Measurements from ENCODE around the gene PPP4R2. TPM values are rescaled to one million over a fixed set of nuclear protein-coding genes. Genes with fewer than 3 reads are reported as not detected.

Gene PPP4R2
- total and polyA plus RNA-seq, 2 of the 8 experiments (the other 6 are each of a cell fraction or from before 2014, with no cell fraction given): 11.5 to 89.9 TPM

DNA sequence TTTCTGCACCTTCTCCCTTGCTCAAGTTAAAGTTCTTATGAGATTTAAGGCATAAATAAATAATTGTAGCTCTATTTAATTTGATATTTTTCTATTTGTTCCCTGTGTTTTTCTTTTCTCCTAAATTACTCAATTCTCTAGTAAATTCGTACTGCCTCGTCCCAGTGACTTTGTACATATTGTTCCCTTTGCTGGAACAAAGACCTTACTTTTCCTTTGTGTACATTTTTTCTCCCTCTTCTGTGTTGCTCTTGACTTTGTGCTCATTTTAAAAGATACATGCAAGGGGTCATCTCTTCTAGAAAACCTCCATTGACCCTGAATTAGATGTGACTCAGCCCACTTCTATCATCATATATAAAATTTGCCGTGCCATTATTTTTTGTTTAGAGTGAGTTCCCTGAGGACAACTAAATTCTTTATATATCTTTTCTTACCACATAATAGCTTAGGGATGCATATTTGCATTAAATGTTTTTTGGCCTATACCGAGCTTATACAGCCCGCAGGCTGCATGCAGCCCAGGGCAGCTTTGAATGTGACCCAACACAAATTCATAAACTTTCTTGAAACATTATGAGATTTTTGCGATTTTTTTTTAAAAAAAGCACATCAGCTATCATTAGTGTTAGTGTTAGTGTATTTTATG, 29.6 kb downstream of the PPP4R2 start:
- Histone ChIP-seq H2BK120ac (replicated peaks; ENCODE audit: low read depth, low read length) (no peak overlapping the region), H2AK5ac (ENCODE audit: low read depth, low read length) (no peak overlapping the region), H4K91ac (replicated peaks; ENCODE audit: insufficient read length, low read length) (no peak overlapping the region), H2BK5ac (ENCODE audit: low read depth, low read length) (no peak overlapping the region), H3K14ac (ENCODE audit: insufficient read length) (no peak overlapping the region), H4K5ac (ENCODE audit: insufficient read length, low read depth, low read length) (no peak overlapping the region), H3K18ac (ENCODE audit: extremely low read depth, low read length) (no peak overlapping the region), H3K27ac (ENCODE audit: low read depth, low read length) (no peak overlapping the region), H3K56ac (replicated peaks; ENCODE audit: insufficient read length, low read depth, low read length) (no peak overlapping the region), H4K8ac (ENCODE audit: extremely low read depth, insufficient read depth, low read length) (no peak overlapping the region), H4K20me1 (replicated peaks in 1 of 2; ENCODE audit: control insufficient read depth in 1 of 2, insufficient read depth in 2 of 2, low read length in 2 of 2) (peaks cover 13 to 16% of the 10 kb centered on the region in 2 experiments), H3K4me2 (ENCODE audit: insufficient read depth in 1 of 2, low read depth in 2 of 2, low read length in 2 of 2) (no peak overlapping the region), H3K4me1 (replicated peaks in 1 of 4; ENCODE audit: control insufficient read depth in 3 of 4, insufficient read depth in 4 of 4, low read length in 3 of 4) (peaks cover 0 to 9% (median 6%) of the 10 kb centered on the region in 4 experiments; a peak in 6 of 7 replicates), H3K79me2 (ENCODE audit: control insufficient read depth in 1 of 2, insufficient read depth in 2 of 2, low read length in 2 of 2) (peaks cover 39 to 100% of the 10 kb centered on the region in 2 experiments), H3K4ac (replicated peaks; ENCODE audit: insufficient read length, low read depth, low read length) (no peak overlapping the region), H2BK15ac (ENCODE audit: low read length) (no peak overlapping the region), H2BK12ac (ENCODE audit: low read depth, low read length) (no peak overlapping the region), H3K79me1 (ENCODE audit: low read depth, low read length) (peaks cover 6% of the 10 kb centered on the region; the same call in 1 of the 2 replicates), H3K9ac (replicated peaks in 1 of 4; ENCODE audit: extremely low read depth in 1 of 4, low read depth in 3 of 4, low read length in 3 of 4) (no peak overlapping the region), H2BK20ac (ENCODE audit: low read length) (no peak overlapping the region), H2AFZ (ENCODE audit: low read length) (no peak overlapping the region), H3K23ac (ENCODE audit: insufficient read length) (no peak overlapping the region), H3K4me3 (ENCODE audit: extremely low read depth in 1 of 4, insufficient read depth in 2 of 4, low read depth in 3 of 4, low read length in 4 of 4) (no peak overlapping the region), H3K23me2 (ENCODE audit: low read depth, low read length) (no peaks in the 10 kb centered on the region; the same call in 1 of the 2 replicates), H3K9me3 (ENCODE audit: insufficient read depth in 2 of 2, low read depth in 1 of 2, low read length in 1 of 2) (no peaks in the 10 kb centered on the region), H3K36me3 (ENCODE audit: control insufficient read depth in 2 of 4, insufficient read depth in 4 of 4, low read length in 3 of 4) (no peaks in the 10 kb centered on the region), H3K27me3 (replicated peaks in 1 of 4; ENCODE audit: control insufficient read depth in 3 of 4, extremely low read depth in 1 of 4, insufficient read depth in 3 of 4, low read length in 3 of 4) (no peaks in the 10 kb centered on the region)
- ChIA-PET CTCF (ENCODE audit: partially characterized antibody) (interaction anchor here (1.1 to 2.3 kb wide), 7 partner anchors 8 to 88 kb away, joined by 3 to 8 read pairs (median 3); no protein-coding TSS in a partner anchor), POLR2A (ENCODE audit: partially characterized antibody) (interaction anchor here (0.7 to 2.3 kb wide), 5 partner anchors 9 to 90 kb away, joined by 3 to 10 read pairs (median 8); partner anchors contain the start of gene PPP4R2)
- FAIRE-seq: no peak
- WGBS, 2 experiments (ENCODE audit: extremely low coverage in 1 of 2, insufficient coverage in 1 of 2, insufficient read length in 1 of 2, insufficient replicate concordance in 2 of 2, low coverage in 1 of 2, low lambda C conversion rate in 2 of 2, missing lambda C conversion rate in 1 of 2): 83% methylated on average over 6 of the region's 6 CpGs; no CpG with 5 or more reads in 1 of the 2 experiments
- no peak for DNase-seq (ENCODE audit: low read depth in 1 of 2, low spot score in 2 of 2)
- TF ChIP-seq KDM5A (IDR thresholded peaks at IDR 0.05; ENCODE audit: low read length): no peak
- no peak for TF ChIP-seq TBP (IDR thresholded peaks at IDR 0.05; ENCODE audit: low read depth, low read length)
- no peak for TF ChIP-seq RAD21 (IDR thresholded peaks at IDR 0.05 in 1 of 2, conservative IDR thresholded peaks at IDR 0.05 in 1 of 2; ENCODE audit: low read depth in 2 of 2, low read length in 2 of 2)
- no peak for TF ChIP-seq CREB1 (IDR thresholded peaks at IDR 0.05)
- TF ChIP-seq, protein P1, sequence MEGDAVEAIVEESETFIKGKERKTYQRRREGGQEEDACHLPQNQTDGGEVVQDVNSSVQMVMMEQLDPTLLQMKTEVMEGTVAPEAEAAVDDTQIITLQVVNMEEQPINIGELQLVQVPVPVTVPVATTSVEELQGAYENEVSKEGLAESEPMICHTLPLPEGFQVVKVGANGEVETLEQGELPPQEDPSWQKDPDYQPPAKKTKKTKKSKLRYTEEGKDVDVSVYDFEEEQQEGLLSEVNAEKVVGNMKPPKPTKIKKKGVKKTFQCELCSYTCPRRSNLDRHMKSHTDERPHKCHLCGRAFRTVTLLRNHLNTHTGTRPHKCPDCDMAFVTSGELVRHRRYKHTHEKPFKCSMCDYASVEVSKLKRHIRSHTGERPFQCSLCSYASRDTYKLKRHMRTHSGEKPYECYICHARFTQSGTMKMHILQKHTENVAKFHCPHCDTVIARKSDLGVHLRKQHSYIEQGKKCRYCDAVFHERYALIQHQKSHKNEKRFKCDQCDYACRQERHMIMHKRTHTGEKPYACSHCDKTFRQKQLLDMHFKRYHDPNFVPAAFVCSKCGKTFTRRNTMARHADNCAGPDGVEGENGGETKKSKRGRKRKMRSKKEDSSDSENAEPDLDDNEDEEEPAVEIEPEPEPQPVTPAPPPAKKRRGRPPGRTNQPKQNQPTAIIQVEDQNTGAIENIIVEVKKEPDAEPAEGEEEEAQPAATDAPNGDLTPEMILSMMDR (IDR thresholded peaks at IDR 0.05; ENCODE audit: control extremely low read depth in 1 of 3, insufficient read depth in 1 of 3, low read depth in 1 of 3, low read length in 3 of 3): no peak
- no peak for TF ChIP-seq TAF7 (optimal IDR thresholded peaks at IDR 0.05; ENCODE audit: borderline replicate concordance, low read depth, low read length)
- TF ChIP-seq, protein P2, sequence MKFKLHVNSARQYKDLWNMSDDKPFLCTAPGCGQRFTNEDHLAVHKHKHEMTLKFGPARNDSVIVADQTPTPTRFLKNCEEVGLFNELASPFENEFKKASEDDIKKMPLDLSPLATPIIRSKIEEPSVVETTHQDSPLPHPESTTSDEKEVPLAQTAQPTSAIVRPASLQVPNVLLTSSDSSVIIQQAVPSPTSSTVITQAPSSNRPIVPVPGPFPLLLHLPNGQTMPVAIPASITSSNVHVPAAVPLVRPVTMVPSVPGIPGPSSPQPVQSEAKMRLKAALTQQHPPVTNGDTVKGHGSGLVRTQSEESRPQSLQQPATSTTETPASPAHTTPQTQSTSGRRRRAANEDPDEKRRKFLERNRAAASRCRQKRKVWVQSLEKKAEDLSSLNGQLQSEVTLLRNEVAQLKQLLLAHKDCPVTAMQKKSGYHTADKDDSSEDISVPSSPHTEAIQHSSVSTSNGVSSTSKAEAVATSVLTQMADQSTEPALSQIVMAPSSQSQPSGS (IDR thresholded peaks at IDR 0.05; ENCODE audit: low read length): no peak
- no peak for TF ChIP-seq SP2 (IDR thresholded peaks at IDR 0.05; ENCODE audit: low read length)

Measured in H1 (cell line).